Omental fat pad (tissue), 4 donors: Measurements from ENCODE around the gene RHCG. TPM values are rescaled to one million over a fixed set of nuclear protein-coding genes. Genes with fewer than 3 reads are reported as not detected.

Experiments
- ATAC-seq: fragments of 150-250 bp; one replicate; pipeline ENCODE4 v1.9.1; 2016; ENCODE audit warnings: mild to moderate bottlenecking, moderate library complexity; ENCODE audit not compliant: low FRiP score
- DNase-seq: peaks from one replicate; pipeline ENCODE4 v3.0.0-alpha.2; 2019; ENCODE audit warnings: low spot score
- CTCF ChIP-seq, 3 donors: fragments of 450-650 bp; IDR thresholded peaks; one replicate each; pipeline ENCODE4 v1.5.1; 2016 to 2017; ENCODE audit warnings: antibody characterized with exemption in 3 of 3, mild to moderate bottlenecking in 3 of 3, moderate library complexity in 2 of 3
- total RNA-seq, 4 donors: library from RNA; depleted of rRNA; stranded (reverse); fragments of >200 nt; gene quantifications; one replicate each; pipeline ENCODE4 v1.1.0, GENCODE V29; 2016

Gene RHCG
- total RNA-seq, 4 donors from 2014 or later: 0.46 to 15.5 TPM; not detected in 2

GRCh38 chr15:89441295-89441812 is 55.0 kb downstream of the RHCG start:
- ATAC-seq: no peak
- no peak for TF ChIP-seq CTCF (IDR thresholded peaks at IDR 0.05)
- DNase-seq: no peak

- ATAC-seq (no peak), DNase-seq (no peak)
- no peak for TF ChIP-seq CTCF (IDR thresholded peaks at IDR 0.05)
Measured at GRCh38 chr15:89439764-89440163, 56.6 kb downstream of the RHCG start.

GRCh38 chr15:89436560-89437311 is 59.6 kb downstream of the RHCG start:
- ATAC-seq (no peak), DNase-seq (no peak)
- no peak for TF ChIP-seq CTCF (IDR thresholded peaks at IDR 0.05)

GRCh38 chr15:89435362-89435761 is 61.0 kb downstream of the RHCG start:
- TF ChIP-seq CTCF (IDR thresholded peaks at IDR 0.05): no peak
- DNase-seq (no peak), ATAC-seq (no peak)

- ATAC-seq: no peak
Measured at GRCh38 chr15:89433686-89434085, 62.7 kb downstream of the RHCG start.

GRCh38 chr15:89430530-89431341 is 65.6 kb downstream of the RHCG start:
- TF ChIP-seq CTCF (IDR thresholded peaks at IDR 0.05): peak in 2 of 3 donors; percentile 66 to 96
- ATAC-seq (peak; percentile 86), DNase-seq (peak; percentile 97)

More at GRCh38 chr15:89433686-89434085, 62.7 kb downstream of the RHCG start:
- no peak for DNase-seq
- no peak for TF ChIP-seq CTCF (IDR thresholded peaks at IDR 0.05)
